Measurements from ENCODE around the gene SERTM1.

SERTM1 gene

DNA sequence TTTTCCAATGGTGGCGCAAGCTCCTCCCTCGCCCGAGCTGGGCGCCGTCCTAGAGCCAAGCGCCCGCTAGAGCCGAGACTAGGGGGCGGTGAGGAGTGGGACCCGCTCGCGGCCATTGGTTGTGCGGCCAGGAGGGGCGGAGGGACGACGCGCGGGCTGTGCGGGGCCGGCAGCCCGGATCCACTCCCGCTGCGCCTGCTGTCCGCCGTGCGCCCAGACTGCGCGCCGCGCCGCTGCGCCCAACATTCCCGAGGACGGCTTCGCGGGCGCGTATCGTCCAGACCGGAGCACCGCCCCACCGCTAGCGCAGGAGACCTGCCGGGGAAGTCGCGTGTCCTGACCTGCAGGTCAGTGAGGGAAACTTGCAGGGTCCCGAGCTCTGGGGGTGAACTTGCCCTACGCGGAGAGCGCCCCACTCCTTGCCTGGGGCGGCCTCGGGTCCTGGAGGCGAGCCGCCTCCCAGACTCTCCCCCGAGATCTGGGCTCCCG lies at the start of gene SERTM1:
TSS of gene SERTM1 (plus strand) at position 183 of the 489 bp plus-strand sequence. CDS start 21,059 bp downstream, outside the sequence.
- no peak for DNase-seq (ENCODE audit: low read depth)

DNA sequence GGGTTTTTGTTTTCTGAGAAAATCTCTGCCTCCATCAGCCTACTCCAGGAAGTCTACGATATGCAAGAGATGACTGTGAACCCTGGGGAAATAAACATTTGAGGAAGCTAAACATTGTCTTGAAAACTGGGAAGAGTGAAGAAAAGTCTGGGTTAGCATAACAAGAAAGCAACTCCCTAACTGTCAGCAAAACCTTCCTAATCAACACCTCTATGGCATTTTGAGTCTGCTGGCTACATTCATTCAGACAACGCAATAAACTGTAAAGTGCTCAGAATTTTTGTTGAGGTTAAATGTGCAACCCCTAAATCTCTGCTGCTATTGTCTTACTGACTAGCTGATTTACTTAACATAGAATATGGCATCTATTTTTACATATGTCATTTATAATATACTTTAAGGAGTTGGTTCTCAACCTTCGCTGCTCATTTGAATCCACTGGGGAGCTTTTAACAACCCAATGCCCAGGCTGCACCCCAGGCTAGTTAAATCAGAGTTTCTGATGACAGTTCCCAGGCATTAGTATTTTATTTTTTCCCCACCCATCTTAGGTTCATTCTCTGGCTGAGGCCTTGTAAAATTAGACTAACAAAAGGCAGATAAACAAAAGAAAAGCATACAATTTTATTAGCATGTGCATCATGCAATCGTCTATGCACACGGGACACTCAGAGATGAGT lies 45.3 kb upstream of the SERTM1 start:
- no peak for DNase-seq (ENCODE audit: low read depth)

DNA sequence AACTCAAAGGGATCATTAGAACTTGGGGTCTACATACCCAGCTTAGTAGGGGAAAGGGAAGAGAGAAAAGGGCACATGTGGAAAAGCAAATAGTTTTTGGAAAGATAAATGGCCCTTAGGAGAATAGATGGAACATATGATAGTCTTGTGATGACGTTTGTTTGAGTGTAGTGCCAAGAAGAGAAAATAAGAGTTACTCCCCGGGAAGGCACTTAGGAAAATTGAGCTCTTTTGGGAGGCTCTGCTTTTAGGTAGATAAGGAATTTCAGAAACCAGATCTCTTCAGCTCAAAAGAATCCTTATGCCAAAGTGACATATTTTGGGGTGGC lies 44.8 kb upstream of the SERTM1 start:
- no peak for DNase-seq (ENCODE audit: low read depth)

DNA sequence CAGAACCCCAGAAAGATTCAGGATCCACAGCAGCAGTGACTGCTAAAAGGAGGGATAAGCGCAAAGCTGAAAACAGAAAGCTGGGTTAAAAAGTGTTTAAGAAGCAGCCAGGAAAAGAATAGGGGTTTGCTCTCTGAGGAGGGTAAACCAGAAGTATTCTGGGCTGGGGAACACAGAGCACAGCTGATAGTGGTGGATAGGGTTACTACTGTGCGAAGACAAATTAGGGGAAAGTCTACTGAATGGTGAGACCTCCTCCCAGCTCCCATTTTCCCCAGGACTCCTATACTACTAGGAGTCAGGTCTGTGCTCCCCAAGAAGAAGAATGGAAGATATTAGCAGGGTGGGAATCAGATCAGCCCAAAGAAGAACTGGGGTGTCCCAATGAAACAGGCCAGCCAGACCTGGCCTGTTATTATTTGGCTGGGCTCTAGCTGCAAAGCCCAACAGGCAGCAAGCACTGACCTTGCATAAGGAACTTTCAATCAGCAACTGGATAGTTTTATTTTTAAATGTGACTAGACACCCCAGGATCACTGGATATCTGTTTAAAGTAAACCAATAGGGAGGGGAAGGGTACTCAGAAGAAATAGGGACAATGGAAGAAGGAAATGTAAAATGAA lies 43.5 kb upstream of the SERTM1 start:
- DNase-seq (ENCODE audit: low read depth), result no peak

DNA sequence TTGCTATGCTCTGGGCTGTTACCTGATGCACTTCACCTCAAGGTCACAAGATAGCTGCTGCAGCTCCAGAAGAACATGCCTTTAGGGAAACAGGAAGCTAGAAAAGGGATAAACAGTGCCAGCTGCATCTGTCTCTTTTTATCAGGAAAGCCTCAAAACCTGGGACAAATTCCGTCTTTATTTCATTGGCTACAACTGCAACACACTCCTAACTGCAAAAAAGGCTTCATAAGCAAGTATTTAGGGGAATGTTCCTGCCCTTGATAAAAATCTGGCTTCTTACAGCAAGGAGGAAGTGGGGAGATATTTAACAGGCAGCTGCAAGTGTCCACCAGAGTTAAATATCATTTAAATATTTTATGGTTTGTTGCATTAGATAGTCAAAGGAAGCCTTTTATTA lies 34.2 kb upstream of the SERTM1 start:
- no peak for DNase-seq (ENCODE audit: low read depth)

DNA sequence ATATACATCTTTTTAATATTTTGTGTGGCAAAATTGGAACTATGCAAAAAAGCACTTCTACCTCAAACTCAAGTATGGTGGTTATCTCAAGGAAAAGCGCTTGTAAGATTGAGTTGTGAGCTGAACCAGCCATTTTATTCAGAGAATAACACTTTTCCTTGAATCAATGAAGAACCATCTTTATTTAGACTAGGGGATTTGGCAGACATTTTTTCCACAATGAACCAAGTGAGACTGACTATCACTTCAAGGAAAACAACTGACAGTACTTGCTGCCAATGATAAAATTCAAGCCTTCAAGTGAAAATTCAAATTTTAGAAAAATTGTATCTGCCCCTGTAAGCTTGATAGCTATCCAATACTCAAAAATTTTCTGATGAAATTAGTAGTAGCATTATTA lies 23.2 kb upstream of the SERTM1 start:
- no peak for DNase-seq (ENCODE audit: low read depth)

DNA sequence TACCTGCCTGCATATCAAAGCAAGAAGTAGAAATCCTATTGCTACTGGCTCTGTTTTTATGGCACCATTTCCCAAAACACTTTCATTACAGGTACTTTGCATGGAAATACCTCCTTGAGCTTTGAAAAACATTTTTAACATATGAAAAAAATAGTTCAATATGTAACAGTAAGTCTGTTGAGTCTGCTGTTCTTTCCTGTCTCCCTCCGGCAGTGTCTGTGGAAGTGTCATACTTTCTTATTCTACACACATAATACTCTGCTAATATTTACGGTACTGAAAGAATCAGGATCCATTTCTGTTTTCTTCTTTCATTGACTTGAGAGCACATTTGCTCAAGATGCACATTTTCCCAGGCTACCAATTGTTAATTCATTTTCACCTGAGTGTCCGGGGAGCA lies 8.2 kb upstream of the SERTM1 start:
- DNase-seq (ENCODE audit: low read depth), result no peak

DNA sequence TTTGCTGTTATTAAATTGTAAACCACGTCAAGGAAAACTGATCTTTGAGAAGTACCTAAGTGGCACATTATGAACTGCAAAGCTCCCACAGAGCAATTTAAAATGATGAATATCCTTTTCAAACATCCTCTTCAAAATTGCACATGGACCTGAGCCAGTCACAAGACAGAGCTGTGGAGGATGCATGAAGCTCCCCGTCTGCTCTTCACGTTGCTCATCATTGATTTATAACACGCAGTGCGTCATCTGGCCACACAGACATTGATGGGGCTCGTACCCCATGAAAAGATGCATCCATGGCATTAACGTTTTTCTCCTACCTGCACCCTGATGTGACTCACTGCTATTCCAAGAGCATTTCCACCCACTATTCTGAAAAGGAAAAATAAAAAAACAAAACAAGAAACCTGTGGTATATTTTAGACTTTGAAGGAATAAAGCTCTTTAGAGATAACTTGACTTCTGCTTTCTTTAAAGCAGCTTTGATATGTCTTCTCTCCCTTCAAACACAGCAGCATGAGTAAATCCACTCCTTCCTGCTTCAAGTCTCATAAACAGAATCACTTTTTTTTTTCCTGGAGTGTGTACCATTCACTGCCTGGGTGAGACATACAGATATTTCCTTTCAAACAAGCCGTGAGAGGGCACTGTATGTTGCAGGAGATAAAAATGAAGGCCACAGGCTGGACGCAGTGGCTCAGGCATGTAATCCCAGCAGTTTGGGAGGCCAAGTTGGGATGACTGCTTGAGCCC lies 7.2 kb upstream of the SERTM1 start:
- DNase-seq (ENCODE audit: low read depth), result no peak

DNA sequence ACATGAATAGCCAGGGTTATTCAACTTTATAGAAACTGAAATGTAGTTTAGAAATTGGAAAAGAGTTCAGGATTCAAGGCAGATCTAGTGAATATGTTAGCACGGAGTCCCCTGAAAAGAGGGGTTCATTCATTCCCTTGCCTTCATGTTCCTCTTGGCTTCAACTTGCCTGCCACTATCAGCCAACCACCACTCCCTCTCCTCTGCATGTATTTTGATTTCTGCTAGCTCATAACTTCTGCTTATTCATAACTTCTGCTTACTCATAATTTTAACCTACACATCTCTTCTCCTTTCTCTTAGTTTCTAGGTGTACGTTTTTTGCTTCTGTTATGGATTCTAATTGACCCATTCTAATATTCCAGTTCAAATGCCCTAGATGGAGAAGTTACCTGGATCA lies 5.5 kb upstream of the SERTM1 start:
- no peak for DNase-seq (ENCODE audit: low read depth)

DNA sequence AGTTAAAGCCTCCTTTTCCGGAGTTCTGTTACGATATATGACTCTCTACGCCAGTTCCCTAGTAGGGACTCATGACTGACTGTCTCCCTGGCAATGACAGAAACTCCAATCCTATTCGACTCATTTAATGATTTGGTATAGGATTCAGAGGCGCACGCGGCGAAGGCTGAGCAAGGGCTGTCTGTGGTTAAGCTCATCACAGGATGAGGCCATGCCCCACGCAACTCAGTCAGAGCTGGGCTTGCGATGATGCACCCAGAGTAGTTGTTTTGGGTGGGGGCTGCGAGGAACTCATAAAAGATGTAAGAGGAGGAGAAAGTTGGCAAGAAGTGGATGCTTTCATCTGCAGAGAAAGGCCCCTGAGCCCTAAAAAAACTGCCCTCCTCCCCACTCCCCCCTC lies 468 bp upstream of the SERTM1 start:
- no peak for DNase-seq (ENCODE audit: low read depth)

DNA sequence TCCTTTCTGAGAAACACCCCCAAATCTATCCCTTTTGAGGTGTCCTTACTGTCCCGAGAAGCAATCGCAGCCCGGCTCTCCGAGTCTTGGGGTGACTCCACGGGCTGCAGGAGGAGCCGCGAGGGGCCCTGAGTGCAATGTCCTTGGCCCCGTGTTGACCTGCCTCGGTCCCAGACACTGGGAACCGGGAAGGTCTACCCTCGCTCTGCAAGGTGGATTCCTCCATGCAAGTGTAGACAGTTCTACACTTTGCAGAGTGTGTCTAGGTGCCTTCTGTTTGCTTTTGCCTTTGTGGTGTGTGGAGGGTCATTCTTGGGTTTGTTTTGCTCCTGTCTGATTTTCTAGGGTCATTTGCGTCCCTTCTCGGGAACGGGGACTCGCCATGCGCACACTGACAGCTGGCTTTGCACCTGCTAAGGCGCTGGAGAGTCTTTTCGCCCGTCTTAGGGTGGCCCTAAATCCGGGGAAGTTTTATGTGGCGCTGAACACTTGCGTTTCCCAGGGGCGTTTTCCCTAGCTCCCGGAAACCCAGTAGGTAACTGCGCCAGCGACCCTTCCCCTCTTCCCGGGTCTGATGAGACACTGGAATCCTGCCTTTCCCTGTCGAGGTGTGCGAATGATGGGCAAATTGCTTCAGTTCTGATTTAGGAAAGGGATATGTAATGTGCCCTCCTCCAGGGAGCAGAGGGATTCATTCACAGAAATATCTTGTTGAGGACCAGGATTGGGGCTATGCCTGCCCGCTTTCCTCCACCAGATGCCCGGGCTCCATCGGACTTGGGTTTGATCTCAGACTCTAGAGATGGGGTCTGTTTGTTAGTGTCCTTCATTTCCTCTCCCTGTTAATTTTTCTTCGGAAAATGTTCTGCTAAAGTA lies 755 bp downstream of the SERTM1 start:
- no peak for DNase-seq (ENCODE audit: low read depth)

DNA sequence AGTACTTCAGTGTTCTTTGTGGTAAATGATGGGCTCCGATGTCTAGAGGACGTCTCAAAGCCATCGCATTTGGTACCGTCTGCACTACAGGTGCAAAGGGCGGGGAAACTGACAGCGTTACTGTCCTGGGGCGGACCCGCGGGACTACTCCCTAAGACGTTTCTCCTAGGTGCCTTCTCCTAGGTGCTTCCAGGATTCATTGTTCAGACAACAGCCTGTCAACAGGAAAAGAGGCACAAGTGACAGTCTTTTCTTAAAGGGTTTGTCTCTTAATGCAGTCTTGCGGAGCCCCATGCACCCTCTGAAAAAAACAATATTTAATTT lies 1.4 kb downstream of the SERTM1 start:
- DNase-seq (ENCODE audit: low read depth), result no peak

DNA sequence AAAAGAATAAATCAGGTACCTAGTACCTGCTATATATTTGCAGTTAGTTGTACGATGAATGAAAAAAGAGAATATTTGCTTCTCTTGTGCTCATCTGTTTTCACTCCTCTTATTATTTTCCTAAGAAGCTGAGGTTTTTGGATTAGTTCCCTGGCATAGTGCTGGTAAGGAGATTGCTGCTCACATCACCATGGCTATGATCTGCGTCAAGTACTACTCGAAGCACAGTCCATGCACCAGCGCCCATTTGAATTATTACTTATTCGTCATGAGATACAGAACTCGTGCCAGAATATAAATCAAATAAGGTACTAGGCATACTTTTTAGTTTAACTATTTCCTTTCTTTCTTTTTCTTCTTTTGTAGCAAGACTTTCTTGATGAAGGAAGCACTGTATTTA lies 7.1 kb downstream of the SERTM1 start:
- DNase-seq (ENCODE audit: low read depth), result no peak

DNA sequence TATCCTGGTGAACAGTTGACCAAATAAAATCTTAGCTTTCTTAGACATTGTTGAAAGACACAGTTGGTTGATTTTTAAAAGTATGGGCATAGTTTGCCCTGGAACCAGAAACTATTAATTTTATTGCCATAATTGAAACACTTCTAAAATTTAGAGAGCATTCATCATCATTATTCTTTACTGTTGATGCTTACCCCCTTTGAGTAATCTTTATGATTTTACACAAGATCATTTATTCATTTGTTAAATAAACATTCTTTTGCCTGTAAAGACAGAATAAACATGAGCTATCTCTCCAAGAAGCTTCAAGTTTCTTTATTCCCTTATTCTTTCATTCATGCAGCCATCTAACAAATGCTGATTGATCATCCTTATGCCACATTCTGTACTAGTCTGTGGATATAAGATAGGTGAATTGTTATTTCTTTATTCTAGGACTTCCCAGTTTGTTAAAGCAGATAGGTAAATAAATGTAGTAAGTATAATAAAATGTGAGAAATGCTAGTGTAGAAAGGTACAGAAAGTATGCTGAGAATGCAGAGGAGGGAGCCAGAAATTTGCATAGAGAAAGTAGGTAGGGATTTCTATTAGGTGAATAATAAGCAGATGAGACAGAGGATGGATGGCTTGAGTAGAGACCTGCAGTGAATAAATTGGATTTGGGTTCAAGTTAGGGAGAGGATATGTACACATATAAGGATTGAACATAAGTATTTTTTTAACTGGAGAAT lies 8.2 kb downstream of the SERTM1 start:
- DNase-seq (ENCODE audit: low read depth), result no peak

DNA sequence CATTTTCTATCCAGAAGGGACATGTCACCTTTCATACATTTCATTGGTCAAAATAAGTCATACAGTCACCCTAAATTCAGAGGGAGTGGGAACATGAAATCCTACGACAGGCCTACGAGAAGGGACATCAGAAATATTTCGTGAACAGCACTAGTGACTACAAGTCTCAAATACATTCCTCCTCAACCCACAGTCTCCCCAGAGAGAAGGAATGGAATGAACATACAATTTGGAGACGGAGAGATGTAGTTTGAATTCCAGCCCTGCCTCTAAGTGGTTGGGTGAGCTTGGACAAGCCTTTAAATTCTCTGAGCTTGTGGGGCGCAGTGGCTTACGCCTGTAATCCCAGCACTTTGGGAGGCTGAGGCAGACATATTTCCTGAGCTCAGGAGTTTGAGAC lies 9.9 kb downstream of the SERTM1 start:
- DNase-seq (ENCODE audit: low read depth), result no peak

DNA sequence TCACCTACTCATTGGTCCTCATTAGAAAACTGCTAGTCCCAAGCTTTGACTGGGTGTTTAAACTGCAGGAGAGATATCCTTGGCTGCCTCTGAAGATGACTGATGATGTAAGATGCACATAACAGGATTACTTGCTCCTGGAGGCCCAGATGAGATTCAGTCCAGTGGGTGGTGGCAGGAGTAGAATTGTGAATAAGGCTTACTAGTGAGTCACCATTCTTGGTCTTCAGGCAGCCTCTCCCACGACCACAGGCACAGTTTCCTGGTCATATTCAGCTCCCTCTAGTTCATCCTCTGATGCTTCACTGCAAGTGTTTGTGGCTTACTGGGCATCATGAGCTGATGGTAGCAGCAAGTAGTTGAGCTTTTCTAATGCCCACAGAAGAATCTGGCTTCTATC lies 12.1 kb downstream of the SERTM1 start:
- DNase-seq (ENCODE audit: low read depth), result peak; percentile 23

DNA sequence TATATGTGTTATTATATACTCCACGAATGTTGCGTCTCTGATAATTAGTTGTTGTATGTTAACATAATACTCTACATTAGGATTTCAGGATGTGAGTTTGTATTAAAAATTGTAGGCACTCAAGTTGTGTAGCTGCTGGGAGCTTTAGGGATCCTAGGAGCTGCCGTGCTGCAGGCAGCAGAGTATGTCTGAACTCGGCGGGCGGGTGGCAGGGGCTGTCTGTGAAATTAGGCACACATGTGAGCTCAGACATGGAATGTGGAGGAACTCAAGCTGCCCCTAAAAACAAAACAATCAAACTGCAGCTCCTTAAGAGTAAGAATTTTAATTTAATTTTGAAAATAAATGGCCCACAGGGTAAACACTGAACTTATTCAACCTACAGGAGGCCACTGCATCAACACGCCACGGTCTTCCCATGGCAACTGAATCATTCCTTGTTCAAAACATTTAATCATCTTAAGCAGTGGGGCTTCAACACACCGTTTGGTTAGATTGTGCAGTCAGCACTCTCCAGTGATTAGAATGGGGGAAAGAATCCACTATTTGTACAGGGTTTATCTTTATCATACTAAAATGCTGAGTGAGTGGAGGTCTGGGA lies 22.7 kb downstream of the SERTM1 start:
- no peak for DNase-seq (ENCODE audit: low read depth)

DNA sequence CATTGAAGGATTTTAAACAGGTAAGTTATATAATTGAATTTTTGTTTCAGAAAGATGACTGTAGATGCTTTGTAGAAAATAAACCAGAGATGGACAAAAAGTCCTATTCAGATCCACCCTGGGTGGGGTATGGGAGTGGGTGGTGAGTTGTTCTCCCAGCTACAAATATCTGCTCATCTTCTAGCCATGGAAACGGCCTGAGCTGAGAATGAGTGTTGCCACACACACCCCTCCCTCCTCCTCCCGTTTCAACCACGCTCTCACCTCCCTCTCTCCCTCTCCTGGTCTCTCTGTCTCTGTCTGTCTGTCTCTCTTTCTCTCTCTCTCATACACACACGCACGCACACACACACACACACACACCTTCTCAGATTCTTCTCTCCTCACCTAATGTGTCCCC lies 26.4 kb downstream of the SERTM1 start:
- no peak for DNase-seq (ENCODE audit: low read depth)

DNA sequence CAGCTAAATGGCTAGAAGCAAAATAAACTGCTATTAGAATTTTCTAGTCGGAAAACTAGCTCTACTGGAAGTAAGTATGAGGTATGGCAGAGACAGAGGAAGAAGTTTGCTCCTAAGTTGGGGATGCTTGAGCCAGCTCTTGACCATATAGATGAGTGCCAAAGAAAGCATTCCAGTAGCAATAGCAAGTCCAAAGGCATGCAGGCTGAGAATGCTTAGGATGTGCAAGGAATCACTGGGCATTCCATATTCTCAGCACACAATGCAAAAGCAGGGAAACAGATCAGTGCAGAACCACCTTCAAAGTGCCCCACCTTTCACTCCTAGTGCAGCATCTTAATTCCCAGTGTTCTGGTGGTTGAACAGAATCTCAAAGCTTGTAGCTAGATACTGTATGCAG lies 32.9 kb downstream of the SERTM1 start:
- DNase-seq (ENCODE audit: low read depth), result no peak

DNA sequence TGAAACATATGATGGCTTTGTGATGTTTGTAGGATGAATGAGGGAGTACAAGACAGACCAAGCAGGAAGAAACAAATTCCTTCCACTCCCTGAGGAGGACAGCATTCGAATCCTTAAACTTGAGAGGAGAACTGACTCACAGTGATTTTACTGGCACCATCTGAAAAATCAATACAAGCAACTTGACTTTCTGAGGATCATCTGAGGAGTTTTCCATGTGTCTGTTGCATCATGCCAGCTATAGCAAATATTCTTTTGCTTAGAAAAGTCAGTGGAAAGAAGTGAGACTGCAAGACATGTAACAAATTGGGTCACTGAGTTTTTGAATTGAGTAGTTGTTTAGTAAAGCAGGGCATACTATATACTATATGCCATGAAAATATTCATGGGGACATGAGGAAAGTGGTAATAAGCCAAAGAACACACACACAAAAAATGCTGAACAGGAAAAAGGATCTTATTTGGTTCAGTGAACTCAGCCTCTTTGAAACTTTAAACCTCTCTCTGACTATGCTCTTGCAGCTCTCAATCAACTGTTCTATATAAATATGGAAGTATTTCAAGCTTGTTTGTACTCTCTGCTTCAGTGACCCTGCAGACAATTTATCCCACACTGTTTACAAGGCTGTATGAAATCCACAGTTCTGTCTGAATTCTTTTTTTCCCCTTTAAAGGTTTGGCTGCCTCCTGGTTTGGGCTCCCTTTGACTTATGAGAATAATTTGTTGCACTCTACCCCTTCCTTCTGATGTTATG lies 35.5 kb downstream of the SERTM1 start:
- DNase-seq (ENCODE audit: low read depth), result no peak

DNA sequence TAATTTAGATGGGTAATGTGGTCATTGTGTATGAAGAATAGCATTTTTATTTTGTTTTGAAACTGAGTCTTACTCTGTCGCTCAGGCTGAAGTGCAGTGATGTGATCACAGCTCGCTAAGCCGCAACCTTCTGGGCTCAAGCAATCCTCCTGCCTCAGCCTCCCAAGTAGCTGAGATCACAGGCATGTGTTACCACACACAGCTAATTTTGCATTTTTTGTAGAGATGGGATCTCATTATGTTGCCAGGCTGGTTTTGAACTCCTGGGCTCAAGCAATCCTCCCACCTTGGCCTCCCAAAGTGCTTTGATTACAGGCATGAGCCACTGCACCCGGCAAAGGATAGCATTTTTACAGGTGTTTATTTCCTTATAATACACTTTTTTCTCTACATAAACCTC lies 36.6 kb downstream of the SERTM1 start:
- DNase-seq (ENCODE audit: low read depth), result no peak

Measured in ELR (cell line).